ENCODE measurements around the gene IFNL4.
"Not testable (repeated sequence)": the region's sequence is repeated elsewhere in the genome, so short reads cannot be mapped to it uniquely, and the experiment has no call there.

The IFNL4 gene

DNA sequence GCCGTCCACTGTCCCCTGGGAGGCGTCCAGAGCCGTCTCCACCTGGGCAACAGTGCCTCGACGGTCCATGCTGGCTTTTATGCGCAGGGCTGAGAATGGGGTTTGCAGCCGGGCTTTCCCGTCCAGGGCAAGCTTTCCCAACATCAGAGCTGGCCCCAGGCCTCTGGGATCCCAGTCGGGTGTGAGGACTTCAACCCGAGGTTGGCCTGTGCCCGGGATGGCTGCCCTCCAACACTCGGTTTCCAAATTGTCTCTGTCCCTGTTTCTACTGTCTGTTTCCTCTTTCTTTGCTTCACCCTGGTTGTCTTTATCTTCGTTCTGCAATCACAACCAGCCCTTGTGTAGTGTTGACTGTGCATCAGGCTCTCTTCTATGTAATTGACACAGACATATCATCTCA is at the start of gene IFNL4:
Gene IFNL4, minus strand, starts transcription at position 51 of the 400 bp plus-strand sequence.
- DNase-seq (ENCODE audit: low read depth) = no peak

DNA sequence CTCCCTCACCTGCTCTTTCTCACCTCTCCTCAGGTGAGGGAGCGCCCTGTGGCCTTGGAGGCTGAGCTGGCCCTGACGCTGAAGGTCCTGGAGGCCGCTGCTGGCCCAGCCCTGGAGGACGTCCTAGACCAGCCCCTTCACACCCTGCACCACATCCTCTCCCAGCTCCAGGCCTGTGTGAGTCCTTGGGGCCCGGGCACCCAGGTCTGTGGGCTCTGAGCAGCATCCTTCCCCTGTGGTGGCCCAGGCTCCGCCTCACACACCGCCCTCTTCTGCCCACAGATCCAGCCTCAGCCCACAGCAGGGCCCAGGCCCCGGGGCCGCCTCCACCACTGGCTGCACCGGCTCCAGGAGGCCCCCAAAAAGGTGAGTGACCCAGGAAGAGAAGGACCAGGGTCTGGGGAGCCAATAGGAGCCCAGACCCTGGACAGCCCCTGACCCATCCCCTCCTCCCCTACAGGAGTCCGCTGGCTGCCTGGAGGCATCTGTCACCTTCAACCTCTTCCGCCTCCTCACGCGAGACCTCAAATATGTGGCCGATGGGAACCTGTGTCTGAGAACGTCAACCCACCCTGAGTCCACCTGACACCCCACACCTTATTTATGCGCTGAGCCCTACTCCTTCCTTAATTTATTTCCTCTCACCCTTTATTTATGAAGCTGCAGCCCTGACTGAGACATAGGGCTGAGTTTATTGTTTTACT is 49.4 kb upstream of the IFNL4 start:
- DNase-seq (ENCODE audit: low read depth) = no peak

DNA sequence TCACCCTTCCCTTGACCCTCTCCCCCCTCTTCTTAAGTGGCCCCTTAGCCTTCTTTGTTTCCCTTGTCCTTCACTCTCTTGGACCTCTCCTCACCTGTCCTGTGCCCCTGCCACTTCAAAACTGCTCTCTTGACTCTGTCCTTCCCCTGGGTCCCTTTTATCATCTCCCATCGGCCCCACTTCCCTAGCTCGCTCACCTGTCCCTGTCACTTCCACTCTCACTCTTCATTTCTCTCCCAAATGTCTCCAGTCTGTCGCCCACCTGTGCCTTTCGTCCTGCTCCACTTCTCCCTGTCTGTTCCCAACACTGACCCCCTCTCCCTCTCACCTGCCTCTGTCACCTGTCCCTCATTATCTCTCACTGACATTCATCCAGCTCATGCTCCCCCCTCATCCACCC is 48.2 kb upstream of the IFNL4 start:
- DNase-seq (ENCODE audit: low read depth) = no peak

DNA sequence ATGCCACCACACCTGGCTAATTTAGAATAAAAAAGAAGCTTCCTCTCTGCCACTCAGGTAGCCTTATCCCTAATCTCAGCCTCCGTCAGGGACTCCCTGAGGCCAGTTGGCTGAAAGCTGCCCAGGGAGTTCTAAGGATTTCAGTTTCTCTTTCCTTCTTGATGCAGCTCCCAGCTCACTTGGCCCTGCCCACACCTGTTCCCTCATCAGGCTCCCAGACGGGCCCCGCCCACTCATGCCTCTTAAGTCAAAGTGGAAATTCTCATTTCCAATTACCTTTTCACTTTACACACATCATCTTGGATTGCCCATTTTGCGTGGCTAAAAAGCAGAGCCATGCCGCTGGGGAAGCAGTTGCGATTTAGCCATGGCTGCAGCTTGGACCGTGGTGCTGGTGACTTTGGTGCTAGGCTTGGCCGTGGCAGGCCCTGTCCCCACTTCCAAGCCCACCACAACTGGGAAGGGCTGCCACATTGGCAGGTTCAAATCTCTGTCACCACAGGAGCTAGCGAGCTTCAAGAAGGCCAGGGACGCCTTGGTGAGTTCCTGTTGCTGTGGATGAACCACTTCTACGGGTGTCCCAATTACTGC is 47.5 kb upstream of the IFNL4 start, which contains the start of gene IFNL1:
Gene IFNL1, plus strand, starts transcription at position 353 of the 591 bp plus-strand sequence. Its CDS starts 15 bp downstream, at position 368.
- DNase-seq (ENCODE audit: low read depth) = no peak

DNA sequence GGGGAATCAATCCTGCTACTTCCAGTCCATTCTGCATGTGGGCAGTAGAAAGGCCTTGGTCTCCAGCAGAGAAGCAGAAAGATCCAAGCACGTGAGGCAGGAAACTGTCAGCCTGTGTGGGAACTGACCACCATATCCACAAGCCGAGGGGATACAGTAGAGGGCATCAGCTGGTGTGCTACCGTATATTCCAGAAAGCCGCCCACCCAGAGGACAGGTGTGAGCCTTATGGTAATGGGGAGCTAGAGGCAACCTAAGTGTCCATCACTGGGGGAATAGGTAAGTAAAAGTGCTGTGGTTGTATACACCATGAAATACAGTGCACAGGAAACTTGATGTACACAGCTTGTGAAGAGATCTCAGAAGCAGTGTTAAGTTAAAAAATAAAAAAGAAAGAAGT is 44.7 kb upstream of the IFNL4 start:
- no peak for DNase-seq (ENCODE audit: low read depth)

DNA sequence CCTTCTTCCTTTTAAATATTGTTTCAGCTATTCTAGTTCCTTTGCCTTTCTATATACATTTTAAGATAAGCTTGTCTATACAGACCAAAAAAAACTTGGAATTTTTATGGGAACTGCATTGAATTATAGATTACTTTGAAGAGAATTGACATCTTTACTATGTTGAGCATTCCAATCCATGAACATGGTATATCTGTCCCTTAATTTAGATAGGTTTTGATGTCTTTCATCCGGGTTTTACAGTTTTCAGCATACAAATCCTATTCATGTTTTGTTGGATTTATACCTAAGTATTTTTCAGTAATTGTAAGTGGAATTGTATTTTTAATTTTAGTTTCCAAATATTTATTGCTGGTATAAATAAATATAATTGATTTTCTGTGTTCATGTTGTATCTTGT is 35.4 kb upstream of the IFNL4 start:
- DNase-seq (ENCODE audit: low read depth) = no peak

DNA sequence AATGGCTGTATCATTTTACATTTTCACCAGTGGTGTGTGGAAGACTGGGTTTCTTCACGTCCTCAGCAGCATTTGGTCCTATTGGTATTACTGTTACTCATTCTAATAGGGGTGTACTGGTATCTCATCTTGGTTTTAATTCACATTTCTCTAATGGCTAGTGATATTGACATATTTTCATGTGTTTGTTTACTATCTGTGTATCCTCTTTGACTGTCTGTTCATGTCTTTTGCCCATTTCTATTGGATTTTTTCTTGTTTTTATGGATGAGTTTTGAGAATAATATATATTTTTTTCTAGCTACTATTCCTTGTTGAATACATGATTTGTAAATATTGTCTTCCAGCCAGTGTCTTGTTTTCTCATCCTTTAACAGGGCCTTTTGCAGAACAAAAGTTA is 33.4 kb upstream of the IFNL4 start:
- no peak for DNase-seq (ENCODE audit: low read depth)

DNA sequence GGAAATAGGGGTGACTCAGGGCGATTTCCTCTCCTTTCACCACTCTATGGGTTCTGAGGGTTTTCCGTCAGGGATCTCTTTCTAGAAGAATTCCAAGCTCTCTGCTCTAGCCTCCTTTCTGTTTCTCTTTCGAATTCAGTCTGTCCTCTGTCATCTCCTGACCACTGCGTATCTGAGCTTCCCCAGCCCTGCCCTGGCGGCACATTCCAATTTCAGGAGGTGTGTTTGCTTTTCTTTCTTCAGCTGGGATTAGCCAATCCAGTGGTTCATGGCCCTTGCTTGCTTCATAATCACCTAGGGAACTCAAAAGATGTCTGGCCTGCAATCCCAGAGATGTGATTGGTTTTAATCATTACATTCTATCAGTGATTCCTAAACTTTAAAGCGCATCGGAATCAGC is 28.9 kb upstream of the IFNL4 start:
- no peak for DNase-seq (ENCODE audit: low read depth)

DNA sequence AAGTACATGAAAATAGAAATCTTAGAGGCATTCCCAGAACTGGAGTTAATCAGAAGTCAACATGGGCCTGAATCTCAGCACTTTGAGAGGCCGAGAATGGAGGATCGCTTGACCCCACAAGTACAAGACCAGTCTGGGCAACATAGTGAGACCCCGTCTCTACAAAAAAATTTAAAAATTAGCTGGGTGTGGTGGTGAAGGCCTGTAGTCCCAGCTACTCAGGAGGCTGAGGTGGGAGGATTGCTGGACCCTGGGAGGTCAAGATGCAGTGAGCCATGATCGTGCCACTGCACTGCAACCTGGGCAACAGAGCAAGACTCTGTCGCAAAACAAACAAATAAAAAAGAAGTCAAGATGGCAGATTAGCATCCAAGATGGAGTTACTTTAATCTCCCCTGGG is 28.1 kb upstream of the IFNL4 start:
- no peak for DNase-seq (ENCODE audit: low read depth)

DNA sequence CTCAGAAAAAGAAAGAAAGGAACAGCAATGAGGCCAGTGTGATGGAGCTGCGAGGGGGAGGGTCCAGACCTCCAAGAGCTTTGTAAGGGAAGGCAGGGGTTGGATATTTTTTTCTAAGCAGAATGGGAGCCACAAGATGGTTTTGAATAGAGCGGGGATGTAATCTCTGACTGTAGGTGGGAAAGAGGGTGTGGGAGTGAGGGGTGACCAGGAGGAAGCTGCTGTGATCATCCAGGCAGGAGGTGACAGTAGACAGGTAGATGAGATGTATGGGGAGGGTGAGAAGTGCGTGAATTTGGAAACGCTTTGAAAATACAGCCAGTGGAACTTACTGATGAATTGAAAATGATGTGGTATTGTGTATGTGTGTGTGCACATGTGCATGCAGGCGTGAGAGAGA is 26.9 kb upstream of the IFNL4 start:
- DNase-seq (ENCODE audit: low read depth) = no peak

DNA sequence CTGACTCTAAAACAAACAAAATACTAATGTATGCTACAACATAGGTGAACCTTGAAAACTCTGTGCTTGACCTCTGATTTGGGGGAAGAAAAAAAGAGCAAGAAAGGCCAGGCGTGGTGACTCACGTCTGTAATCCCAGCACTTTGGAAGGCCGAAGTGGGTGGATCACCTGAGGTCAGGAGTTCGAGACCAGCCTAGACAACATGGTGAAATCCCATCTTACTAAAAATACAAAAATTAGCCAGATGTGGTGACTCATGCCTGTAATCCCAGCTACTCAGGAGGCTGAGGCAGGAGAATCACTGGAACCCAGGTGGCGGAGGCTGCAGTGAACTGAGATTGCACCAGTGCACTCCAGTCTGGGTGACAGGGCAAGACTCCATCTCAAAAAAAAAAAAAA is 25.2 kb upstream of the IFNL4 start:
- not testable (repeated sequence) for DNase-seq (ENCODE audit: low read depth)

DNA sequence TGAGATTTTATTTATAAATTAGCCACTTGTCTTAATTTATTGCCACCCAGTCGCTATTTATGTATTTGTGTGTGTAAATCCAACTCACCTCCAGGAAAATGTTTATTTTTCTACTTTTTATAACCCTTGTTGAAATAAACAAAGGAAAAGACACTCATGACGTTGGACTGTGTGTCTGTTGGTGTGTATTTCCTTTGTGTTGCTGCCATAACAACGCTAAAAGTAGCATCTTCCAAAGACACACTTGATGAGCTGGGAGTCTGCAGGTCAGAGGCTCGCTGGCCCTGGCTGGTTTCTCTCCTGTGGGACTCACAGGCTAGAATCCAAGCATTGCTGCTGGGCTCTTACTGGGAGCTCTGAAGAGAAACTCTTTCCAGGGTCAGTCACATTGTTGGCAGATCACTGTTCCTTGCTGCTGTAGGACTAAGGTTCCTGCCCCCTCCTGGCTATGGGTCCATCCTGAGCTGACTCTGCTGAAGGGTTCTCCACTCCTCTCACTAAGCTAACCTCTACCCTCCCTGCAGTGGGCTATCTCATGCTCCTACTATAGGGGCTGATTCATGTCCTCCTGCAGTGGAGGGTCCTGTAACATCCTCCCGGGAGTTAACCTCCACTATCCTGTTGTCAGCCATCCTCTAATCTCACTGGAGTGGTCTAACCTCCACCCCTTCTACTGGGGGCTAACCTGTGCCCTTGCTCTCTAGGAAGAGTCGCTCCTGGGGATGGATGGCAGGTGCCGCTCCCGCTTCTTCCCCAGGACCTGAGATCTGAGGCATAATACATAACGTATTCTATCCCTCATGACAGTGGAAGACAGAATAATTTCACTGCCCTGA is 21.6 kb upstream of the IFNL4 start:
- DNase-seq (ENCODE audit: low read depth) = no peak

DNA sequence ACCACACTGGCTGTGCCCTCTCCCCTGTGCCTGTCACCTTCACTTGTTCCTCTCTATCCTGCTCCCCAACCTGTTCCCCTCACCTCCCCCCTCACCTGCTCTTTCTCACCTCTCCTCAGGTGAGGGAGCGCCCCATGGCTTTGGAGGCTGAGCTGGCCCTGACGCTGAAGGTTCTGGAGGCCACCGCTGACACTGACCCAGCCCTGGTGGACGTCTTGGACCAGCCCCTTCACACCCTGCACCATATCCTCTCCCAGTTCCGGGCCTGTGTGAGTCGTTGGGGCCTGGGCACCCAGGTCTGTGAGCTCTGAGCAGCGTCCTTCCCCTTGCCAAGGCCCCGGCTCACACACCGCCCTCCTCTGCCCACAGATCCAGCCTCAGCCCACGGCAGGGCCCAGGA is 20.7 kb upstream of the IFNL4 start:
- not testable (repeated sequence) for DNase-seq (ENCODE audit: low read depth)

DNA sequence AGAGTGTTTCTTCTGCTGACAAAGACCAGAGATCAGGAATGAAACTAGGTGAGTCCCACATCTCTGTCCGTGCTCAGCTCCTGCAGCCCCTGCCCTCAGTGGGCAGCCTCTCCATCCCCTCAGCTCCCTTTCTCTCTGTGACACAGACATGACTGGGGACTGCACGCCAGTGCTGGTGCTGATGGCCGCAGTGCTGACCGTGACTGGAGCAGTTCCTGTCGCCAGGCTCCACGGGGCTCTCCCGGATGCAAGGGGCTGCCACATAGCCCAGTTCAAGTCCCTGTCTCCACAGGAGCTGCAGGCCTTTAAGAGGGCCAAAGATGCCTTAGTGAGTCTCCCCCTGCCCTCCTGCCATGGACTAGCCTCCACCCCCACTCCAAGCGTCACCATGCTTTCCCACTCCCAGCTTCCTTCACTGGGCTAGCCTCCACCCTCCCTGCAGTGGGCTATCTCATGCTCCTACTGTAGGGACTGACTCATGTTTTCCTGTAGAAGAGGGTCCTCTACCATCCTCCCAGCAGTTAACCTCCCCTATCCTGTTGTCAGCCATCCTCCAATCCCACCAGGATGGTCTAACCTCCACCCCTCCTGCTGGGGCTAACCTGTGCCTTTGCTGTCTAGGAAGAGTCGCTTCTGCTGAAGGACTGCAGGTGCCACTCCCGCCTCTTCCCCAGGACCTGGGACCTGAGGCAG is 20.0 kb upstream of the IFNL4 start:
- DNase-seq (ENCODE audit: low read depth) = not testable (repeated sequence)

DNA sequence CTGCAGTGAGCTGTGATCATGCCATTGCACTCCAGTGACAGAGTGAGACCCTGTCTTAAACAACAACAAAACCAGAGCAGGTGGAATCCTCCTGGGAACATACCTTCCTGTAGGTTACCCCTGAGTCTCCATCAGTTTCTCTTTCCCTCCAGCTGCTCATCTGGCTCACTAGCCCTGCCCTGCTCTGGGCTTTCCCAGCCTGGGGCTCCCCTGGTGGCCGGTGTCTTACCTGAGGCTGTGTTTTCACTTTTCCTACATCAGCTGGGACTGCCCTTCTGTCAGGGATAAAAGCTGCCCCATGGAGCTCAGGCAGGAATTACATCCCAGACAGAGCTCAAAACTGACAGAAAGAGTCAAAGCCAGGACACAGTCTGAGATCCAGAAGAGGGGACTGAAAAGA is 19.4 kb upstream of the IFNL4 start, which contains the start of gene IFNL2:
Gene IFNL2, plus strand, starts transcription at position 312 of the 400 bp plus-strand sequence. CDS start 173 bp downstream, outside the sequence.
- not testable (repeated sequence) for DNase-seq (ENCODE audit: low read depth)

DNA sequence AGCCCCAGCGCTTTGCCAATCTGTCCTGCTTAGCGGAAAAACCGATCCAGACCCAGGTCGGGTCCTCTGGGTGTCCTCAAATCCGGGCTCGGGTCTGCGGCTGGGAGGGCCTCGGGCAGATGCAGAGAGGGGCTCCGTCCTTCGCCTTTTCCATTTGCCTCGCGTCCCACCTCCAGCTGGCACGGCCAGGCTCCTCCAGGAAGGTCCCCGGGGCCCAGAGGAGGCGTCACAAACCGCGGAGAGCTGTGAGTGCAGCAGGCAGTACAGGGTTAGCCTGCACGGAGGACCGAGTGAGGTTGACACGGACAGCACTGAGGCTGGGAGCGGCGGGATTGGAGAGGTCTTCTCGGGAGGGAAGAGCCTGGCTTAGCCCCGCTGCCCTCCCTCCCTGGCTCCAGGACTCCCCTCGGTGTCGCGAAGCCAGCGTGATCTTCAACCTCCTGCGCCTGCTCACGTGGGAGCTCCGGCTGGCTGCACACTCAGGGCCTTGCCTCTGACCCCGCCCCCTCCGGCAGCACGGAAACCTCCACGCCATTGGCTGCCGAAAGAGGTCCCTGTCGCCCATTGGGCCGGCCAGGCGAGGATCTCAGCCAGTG is 16.8 kb upstream of the IFNL4 start:
- DNase-seq (ENCODE audit: low read depth) = no peak

DNA sequence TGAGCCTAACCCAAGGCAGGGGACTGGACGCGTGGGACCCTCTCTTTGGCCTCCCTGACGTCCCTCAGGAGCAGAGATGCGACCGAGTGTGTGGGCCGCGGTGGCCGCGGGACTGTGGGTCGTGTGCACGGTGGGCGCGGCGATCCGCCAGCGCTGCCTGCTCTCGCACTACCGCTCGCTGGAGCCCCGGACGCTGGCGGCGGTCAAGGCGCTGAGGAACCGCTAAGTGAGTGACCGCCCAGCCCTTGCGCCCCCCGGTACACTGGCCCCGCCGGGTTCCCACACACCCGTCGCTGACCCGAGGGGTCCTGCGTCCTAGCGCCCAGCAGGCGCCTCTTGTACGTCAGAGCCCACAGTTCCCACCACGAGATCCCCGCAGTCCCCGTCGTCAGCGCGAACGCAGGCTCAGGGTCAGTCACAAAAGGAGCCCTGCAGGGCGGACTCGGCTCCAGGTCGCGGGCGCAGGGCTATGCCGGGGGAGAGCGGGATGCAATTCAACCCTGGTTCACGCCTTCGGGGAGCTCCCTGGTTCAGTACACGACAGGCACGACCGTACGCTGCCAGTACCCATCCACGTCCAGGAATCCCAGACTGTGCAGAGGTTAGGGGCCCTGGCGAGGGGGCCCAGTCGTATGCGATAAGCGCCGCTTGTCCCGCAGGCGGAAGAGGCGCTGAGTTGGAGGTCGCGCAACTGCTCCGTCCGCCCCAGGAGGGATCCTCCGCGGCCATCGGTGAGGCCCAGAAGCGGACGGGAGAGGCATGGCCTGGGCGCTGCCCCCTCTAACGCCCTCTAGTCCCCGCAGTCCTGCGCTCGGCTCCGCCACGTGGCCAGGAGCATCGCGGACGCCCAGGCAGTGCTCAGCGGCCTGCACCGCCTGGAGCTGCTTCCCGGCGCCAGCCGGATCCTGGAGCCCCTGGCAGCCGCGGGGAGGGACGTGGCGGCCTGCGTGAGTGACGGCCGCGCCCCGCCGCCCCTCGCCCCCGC is 15.9 kb upstream of the IFNL4 start:
- no peak for DNase-seq (ENCODE audit: low read depth)

DNA sequence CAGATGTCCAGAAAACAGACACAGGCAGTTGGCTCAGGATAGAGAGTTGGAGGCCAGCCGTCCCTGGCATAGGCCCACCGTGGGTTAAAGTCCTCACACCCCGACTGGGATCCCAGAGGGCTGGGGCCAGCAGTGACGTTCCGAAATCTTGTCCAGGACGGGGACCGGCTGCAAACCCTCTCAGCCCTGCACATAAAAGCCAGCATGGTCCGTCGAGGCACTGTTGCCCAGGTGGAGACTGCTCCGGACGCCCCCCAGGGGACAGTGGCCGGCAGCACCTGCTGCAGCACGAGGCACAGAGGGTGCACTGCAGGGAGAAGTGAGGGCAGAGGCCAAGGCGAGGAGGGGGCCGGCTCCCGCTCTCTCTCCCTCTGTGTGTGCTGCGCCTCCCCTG is 15.3 kb upstream of the IFNL4 start:
- no peak for DNase-seq (ENCODE audit: low read depth)

DNA sequence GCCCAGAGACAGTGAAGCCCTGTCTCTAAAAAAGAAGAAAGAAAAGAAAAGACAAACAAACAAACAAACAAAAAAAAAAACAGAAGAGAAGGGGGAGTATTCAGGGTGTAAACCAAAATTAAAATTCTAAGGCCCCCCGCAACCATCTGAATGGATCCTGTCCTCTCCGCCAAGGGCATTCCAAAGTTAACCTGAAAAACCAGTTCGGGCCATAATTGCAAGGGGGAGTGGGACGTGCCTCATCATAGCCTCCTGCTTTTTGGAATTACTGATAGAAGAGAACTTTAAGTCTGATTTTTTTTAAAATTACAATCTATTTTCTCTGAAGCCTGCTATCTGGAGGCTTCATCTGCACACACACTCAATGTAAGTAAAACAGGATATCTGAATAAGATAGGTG is 13.8 kb upstream of the IFNL4 start:
- DNase-seq (ENCODE audit: low read depth) = no peak

DNA sequence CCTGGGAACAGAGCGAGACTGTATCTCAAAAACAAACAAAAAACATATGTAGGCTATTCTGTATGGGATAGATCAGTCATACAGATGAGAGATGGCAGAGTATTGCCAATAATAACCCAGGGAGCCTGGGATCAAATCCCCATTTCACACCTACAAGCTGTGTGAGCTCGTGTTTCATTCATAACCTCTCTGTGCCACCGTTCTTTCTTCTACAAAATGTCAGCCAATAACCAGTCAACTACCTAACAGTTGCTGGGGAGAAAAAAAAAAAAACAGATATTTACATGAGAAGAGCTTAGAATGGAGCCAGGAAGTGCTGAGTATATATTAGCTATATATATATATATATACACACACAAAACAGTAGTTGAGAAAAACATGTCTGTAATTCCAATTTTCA is 13.0 kb upstream of the IFNL4 start:
- no peak for DNase-seq (ENCODE audit: low read depth)

DNA sequence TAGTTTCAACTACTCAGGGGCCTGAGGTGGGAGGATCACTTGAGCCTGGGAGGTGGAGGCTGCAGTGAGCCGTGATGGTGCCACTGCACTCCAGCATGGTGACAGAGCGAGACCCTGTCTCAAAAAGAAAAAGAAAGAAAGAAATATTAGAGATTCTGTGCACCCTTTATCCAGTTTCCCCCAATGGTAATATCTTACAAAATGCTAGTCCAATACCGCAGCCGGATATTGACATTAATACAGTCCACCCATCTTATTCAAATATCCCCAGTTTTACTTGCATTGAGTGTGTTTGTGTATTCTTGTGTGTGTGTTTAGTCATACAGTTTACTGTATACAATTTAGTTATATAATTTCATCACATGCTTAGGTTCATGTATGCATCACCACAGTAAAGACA is 8.6 kb upstream of the IFNL4 start:
- DNase-seq (ENCODE audit: low read depth) = no peak

Data from stimulated activated CD4-positive, alpha-beta T cell treated with anti-CD3 and anti-CD28 coated beads, Interleukin-2, amount 100 ng/mL, for 4 hours (primary cell).